ENCODE data around the gene C9. TPM values are rescaled to one million over a fixed set of nuclear protein-coding genes. Genes with fewer than 3 reads are reported as not detected.

C9 gene
- total RNA-seq, 1 donor from 2014 or later, result not detected

DNA sequence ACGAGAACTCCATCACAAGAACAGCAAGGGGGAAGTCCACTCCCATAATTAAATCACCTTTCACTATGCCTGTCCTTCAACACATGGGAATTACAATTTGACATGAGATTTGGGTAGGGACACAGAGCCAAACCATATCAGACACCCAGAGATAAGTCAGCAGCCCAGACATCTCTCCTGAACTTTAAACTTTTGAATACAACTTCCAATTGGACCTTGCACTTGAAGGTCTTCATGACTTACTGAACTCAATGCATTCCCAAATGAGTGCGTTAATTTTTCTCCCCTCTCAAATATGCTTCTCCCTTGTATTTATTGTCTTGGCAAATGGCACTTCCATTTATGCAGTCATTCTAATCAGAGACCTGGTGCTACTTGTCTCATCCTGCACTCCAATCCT is 12.1 kb downstream of the C9 start:
- DNase-seq (ENCODE audit: low spot score, unreplicated experiment), result no peak
- Mint-ChIP-seq H3K36me3 (ENCODE audit: insufficient read depth) (no peaks in the 10 kb centered on the region), H3K27me3 (no peaks in the 10 kb centered on the region), H3K27ac (no peak overlapping the region), H3K4me1 (ENCODE audit: low read depth) (no peaks in the 10 kb centered on the region), H3K4me3 (ENCODE audit: low read depth) (no peak overlapping the region), H3K9me3 (ENCODE audit: low read depth) (peaks cover 16% of the 10 kb centered on the region)
- TF ChIP-seq, protein P1, sequence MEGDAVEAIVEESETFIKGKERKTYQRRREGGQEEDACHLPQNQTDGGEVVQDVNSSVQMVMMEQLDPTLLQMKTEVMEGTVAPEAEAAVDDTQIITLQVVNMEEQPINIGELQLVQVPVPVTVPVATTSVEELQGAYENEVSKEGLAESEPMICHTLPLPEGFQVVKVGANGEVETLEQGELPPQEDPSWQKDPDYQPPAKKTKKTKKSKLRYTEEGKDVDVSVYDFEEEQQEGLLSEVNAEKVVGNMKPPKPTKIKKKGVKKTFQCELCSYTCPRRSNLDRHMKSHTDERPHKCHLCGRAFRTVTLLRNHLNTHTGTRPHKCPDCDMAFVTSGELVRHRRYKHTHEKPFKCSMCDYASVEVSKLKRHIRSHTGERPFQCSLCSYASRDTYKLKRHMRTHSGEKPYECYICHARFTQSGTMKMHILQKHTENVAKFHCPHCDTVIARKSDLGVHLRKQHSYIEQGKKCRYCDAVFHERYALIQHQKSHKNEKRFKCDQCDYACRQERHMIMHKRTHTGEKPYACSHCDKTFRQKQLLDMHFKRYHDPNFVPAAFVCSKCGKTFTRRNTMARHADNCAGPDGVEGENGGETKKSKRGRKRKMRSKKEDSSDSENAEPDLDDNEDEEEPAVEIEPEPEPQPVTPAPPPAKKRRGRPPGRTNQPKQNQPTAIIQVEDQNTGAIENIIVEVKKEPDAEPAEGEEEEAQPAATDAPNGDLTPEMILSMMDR (IDR thresholded peaks at IDR 0.05; ENCODE audit: unreplicated experiment), result no peak

DNA sequence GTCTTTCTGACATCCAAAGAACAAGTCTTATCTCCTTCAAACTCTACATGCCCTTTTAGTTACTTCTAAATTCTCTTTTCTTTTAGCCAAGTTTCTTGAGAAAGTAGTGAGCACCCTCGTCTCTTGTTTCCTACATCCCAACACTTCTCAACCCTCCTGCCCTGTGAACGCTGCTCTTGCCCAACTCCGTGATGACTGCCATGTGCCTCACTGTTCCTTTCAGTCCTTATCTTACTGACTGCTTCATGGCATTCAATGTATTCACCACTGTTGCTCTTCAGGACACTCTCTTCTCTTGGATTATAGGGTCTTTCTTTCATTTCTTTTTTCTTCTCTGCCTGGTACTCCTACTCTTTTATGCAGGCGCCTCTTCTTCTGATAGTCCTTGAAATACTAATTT is 14.8 kb downstream of the C9 start:
- Mint-ChIP-seq H3K36me3 (ENCODE audit: insufficient read depth) (no peaks in the 10 kb centered on the region), H3K4me1 (ENCODE audit: low read depth) (no peaks in the 10 kb centered on the region), H3K27ac (no peak overlapping the region), H3K4me3 (ENCODE audit: low read depth) (no peak overlapping the region), H3K27me3 (no peaks in the 10 kb centered on the region), H3K9me3 (ENCODE audit: low read depth) (peaks cover 18% of the 10 kb centered on the region)
- DNase-seq (ENCODE audit: low spot score, unreplicated experiment), result no peak
- TF ChIP-seq, protein P1 (IDR thresholded peaks at IDR 0.05; ENCODE audit: unreplicated experiment), result no peak

DNA sequence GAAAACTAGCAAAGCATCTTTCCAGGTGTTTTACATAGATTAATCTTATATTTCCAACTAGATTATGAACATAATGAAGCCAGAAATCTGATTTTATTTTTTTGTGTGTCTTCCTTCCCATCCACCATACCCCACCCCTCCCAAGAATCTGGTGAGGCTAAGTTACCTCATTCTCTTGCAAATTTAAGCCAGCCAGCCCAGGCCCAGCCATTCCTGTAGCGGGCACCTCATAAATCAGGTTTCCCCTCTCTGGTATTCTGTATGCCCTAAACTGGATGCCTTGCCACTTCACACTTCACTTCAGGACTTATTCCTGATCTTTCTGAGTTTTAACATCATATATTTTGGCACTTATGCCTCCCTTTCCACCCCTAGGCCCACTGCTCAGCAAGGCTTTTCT is 21.8 kb downstream of the C9 start:
- Mint-ChIP-seq H3K4me1 (ENCODE audit: low read depth) (no peaks in the 10 kb centered on the region), H3K27ac (no peak overlapping the region), H3K36me3 (ENCODE audit: insufficient read depth) (no peaks in the 10 kb centered on the region), H3K4me3 (ENCODE audit: low read depth) (no peak overlapping the region), H3K27me3 (no peaks in the 10 kb centered on the region), H3K9me3 (ENCODE audit: low read depth) (peaks cover 11% of the 10 kb centered on the region)
- TF ChIP-seq, protein P1 (IDR thresholded peaks at IDR 0.05; ENCODE audit: unreplicated experiment), result no peak
- DNase-seq (ENCODE audit: low spot score, unreplicated experiment), result no peak

DNA sequence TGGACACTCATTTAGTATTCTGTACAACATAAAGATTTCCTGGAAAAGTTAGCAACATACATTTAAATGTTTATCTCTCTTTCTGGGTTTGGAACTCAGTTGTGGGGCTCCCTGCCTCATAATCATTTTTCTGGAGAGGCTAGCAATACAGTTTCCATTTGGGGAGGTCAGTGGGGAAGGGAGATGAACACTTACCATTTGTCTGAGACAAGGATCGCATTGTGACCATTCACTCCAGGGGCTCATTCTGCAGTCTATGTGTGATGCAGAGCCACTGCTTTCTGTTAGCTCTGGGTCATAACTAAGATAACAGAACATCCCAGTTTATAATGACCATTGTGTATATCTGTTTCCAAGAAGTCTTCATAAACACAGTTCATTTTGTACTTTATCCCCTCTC is 22.4 kb downstream of the C9 start:
- Mint-ChIP-seq H3K27ac (no peak overlapping the region), H3K4me1 (ENCODE audit: low read depth) (no peaks in the 10 kb centered on the region), H3K27me3 (no peaks in the 10 kb centered on the region), H3K9me3 (ENCODE audit: low read depth) (peaks cover 8% of the 10 kb centered on the region), H3K4me3 (ENCODE audit: low read depth) (no peak overlapping the region), H3K36me3 (ENCODE audit: insufficient read depth) (no peaks in the 10 kb centered on the region)
- TF ChIP-seq, protein P1 (IDR thresholded peaks at IDR 0.05; ENCODE audit: unreplicated experiment), result no peak
- no peak for DNase-seq (ENCODE audit: low spot score, unreplicated experiment)

DNA sequence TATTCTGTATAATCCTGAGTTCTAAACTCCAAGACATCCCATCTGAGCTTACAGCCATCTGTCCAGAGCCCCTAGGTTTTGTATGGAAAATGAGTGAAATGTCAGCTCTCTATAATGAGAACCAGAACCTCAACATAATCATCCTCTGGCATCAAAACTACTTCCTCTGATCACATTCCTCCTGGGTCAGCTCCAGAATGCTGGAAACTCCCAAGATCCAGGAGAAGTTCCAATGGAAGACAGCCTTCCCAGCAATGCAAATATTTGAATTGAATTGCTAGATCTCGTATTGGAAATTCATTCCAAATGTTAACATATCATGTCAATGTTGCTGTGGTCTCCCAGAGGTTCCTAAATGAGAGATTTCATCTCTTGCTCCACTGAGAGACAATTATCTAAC is 23.8 kb downstream of the C9 start:
- peaks cover 8% of the 10 kb centered on the region for H3K9me3 Mint-ChIP-seq (ENCODE audit: low read depth)
- H3K27ac Mint-ChIP-seq, result no peak overlapping the region
- TF ChIP-seq, protein P1 (IDR thresholded peaks at IDR 0.05; ENCODE audit: unreplicated experiment), result no peak
- no peak overlapping the region for H3K4me3 Mint-ChIP-seq (ENCODE audit: low read depth)
- H3K36me3 Mint-ChIP-seq (ENCODE audit: insufficient read depth), result no peaks in the 10 kb centered on the region
- DNase-seq (ENCODE audit: low spot score, unreplicated experiment), result no peak
- no peaks in the 10 kb centered on the region for H3K27me3 Mint-ChIP-seq
- H3K4me1 Mint-ChIP-seq (ENCODE audit: low read depth), result no peaks in the 10 kb centered on the region

Measured in progenitor cell of endocrine pancreas (in vitro differentiated cells).